HuH-7.5 (cell line): ENCODE measurements around the gene GALNT9.
"Not testable (repeated sequence)": the region's sequence is repeated elsewhere in the genome, so short reads cannot be mapped to it uniquely, and the experiment has no call there.

Experiments
- DNase-seq: peaks from one replicate; pipeline ENCODE4 v3.0.0; 2011; ENCODE audit warnings: low spot score

GALNT9 gene

DNA sequence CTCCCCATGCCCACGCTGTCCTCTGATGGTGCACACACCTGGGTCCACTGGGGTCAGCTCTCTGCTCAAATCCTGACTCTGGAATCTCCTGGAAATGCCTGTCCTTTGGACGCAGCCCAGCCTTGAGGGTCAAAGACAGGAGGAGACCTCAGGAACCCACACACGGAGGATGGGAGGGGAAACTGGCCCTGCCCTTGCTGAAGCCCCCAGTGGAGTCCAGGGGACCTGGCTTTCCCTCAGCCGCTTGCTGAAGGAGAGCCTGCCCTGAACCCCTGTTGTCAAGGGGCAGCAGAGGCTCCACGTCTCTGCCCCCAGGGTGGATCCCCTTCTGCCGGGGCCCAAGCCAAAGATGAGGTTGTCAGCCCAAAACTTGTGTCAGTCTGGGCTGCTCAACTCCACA lies 16.9 kb downstream of the GALNT9 start:
- DNase-seq: no peak

DNA sequence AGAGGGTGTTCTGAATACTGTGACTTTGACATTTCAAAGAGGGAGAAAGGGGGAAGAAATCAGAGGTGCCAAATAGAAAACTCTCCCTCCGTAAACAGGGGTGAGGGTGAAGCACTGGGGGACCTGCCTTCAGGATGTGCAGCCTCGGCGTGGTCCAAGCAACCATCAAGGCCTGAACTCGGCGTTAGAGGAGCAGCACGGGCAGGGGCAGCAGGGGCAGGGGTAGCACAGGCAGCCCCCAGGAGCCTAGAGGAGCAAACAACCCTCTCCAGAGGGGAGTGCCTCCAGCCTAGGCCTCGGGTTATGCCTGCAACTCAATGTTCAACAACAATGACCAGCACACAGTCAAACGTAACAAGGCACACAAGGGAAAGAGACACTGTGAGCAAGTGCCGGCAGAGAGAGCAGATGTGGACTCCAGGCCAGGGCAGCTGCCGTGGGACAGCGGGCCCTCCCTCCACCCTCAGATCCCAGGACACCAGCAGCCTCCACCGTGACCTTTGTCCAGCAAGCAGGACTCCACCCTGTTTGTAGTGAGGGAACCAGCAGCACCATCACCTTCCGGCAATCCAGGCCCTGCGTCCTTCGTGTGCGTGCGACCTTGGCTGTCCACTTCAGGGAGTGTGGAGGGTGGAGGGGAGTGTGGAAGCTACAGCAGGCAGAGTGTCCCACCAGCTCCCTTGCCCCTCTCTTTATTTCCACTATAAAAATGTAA lies 18.0 kb downstream of the GALNT9 start:
- DNase-seq: no peak

- no peak for DNase-seq
Measured at GRCh38 chr12:132310181-132311040, 19.0 kb downstream of the GALNT9 start.

- DNase-seq: no peak
Measured at GRCh38 chr12:132309596-132310086, 19.7 kb downstream of the GALNT9 start.

DNA sequence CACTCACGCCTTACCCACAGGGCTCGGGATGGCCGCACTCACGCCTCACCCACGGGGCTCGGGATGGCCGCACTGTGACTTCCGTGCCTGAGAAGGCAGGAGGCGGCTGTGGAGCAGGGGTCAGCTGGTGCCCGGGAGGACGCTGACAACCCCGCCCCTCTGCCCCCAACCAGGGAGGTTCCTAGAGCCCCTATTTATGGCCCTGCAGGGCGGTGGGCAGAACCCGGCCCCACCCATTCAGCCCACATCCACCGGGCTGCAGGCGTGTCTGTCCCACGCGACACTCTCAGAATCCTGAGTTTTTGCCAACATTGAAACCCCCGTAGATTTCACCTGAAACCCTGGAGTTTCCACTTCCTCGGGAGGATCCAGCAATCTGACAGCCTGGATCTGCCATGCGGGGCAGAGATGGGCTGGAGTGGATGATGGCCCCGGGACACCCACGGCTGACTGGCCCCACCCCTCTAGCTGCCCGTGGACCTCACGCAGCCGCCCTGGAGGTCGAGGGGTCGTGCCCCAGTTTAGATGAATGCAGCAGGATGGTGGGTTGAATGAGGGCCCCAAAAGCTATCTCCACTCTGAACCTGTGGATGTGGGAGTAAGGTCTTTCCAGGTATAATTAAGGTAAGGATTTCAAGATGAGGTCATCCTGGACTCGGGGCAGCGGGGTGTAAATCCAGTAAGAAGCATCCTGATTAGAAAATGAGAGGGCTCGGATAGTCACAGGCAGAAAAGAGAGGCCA lies 20.4 kb downstream of the GALNT9 start:
- no peak for DNase-seq

GRCh38 chr12:132307976-132308852 lies 21.2 kb downstream of the GALNT9 start:
- no peak for DNase-seq

DNA sequence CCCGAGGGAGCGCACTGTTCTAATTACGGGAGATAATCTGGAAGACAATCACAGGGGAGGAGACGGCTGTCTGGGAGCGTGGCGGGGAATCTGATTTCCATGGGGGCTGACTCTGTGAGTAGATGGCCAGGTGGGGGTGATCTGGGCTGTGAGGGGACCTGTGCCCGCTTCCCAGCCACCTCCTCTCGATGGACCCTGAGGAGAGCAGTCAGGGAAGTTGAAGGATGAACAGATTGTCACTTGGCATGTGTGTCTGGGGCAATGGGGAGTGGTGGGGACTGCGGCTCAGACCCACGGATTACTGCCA lies 22.6 kb downstream of the GALNT9 start:
- DNase-seq: no peak

GRCh38 chr12:132305991-132306884 lies 23.2 kb downstream of the GALNT9 start:
- no peak for DNase-seq

DNA sequence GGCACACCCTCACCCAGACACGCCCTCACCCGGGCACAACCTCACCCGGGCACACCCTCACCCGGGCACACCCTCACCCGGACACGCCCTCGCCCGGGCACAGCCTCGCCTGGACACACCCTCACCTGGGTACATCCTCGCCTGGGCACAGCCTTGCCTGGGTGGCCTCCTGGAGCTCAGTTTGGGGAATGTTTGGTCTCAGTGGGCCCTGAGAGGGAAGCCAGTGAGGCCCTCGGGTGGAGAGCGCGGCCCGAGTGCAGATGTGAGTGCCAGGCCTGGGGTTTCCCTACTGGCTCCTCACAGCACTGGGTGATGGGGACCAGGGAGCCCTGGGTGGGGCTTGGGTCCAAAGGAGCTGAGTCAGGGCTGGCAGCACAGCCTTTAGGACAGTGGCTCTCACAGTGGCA lies 23.8 kb downstream of the GALNT9 start:
- no peak for DNase-seq

- DNase-seq: not testable (repeated sequence)
Measured at GRCh38 chr12:132304866-132305265, 24.5 kb downstream of the GALNT9 start.

- not testable (repeated sequence) for DNase-seq
Measured at GRCh38 chr12:132303853-132304373, 25.5 kb downstream of the GALNT9 start.

DNA sequence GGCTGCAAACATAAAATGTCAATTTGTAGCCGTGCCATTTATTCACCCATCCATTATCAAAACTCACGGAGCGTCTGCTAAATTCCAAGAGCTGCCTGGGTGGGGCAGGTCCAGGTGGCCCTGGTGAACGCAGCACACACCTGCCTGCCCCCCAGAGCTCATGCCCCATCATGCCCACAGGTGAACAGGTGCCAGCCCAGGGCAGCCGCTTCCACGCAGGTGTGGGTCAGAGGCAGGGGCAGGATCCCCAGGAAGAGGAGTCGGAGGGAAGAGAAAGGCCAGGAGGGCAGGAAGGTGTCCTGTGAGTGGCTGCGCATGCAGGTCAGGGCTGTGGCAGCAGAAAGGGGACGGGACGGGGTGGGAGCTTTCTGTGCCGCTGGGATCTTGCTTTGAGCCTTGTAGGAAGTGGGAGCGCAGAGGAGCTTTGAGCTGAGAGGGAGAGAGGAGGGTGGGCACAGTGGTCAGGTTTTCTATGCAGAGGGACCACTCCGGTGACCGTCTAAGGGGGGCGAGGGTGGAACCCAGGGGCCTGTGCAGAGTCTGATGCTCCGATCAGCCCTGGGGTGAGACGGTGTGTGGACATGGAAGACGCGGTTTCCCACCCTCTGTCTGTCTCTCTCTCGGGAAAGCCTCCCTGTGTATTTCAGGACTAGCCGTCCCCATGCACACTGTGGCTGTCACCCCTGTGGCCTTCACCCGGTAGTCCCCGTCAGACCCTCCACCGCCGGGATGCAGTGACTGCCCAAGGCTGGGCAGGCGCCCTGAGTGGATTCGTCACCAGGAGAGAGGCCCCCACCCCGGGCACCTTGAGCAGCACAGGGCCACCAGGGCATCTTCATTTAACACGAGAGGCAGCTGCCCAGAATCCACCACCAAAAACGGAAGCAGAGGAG lies 26.7 kb downstream of the GALNT9 start:
- DNase-seq: no peak

- no peak for DNase-seq
Measured at GRCh38 chr12:132300789-132301722, 28.3 kb downstream of the GALNT9 start.

DNA sequence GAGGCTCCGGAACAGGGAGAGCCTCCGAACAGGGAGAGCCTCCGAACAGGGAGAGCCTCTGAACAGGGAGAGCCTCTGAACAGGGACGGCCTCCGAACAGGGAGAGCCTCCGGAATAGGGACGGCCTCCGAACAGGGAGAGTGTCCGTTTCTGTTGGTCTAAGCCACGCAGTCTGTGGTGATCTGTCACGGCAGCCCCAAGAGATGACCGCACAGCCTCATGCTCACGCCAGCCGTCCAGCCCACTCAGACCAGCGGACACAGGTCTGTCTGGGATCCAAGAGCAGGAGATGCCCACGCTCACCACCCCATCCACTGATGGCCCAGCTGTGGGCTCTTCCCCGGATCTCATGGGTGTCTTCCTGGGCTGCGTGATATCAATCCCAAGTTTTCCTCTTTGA lies 33.3 kb downstream of the GALNT9 start:
- no peak for DNase-seq

GRCh38 chr12:132295561-132295960 lies 33.8 kb downstream of the GALNT9 start:
- DNase-seq: not testable (repeated sequence)

- DNase-seq: no peak
Measured at GRCh38 chr12:132295101-132295526, 34.3 kb downstream of the GALNT9 start.

DNA sequence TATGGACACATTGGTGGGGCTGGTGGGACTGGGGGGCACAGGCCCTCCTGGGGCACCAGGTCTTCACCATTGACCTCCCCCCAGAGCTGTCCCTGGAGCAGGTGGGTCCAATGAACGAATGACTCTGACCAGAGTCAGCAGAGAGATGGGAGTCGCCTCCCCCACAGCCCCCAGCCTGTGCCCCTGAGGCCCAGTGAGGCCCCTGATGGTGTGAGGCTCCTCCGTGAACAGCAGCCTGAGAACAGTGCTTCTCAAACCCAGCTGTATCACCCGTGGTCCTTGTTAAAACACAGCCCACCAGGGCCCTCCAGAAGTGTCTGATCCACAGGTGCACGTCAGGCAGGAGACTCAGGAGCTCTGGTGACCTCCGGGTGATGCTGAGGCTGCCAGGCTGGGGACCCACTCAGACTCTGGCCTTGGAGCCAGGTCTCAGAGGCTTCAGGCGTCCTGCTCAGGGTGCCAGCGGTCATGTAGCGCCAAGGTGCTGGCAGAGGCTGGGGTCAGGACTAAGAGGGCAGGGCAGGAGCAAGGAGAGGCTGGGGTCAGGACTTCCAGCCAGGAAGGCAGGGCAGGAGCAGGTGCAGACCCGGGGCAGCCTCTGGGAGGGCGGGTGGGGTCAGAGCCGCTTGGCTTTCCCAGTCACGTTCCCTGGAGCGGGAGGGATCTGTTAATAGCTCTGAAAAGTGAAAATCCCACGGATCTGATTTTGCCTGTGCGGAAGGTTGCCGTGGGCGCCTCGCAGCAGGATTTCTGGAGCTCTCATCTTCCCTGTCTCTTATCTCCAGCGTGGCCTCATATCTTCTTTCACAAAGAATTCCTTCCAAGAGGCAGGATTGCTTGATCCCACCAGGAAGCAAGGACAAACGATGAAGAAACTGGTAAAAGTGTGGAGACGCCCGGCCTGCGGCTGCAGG lies 35.0 kb downstream of the GALNT9 start:
- DNase-seq: no peak
